HG02571 (cell line): ENCODE results near the gene CAMSAP1.
"Not testable (repeated sequence)": the region's sequence is repeated elsewhere in the genome, so short reads cannot be mapped to it uniquely, and the experiment has no call there.

Experiments used
- ATAC-seq: cut with Tn5 transposase; IDR thresholded peaks from one replicate; pipeline ENCODE4 v1.9.1; 2021; ENCODE audit warnings: mild to moderate bottlenecking, moderate library complexity; ENCODE audit not compliant: unreplicated experiment

The CAMSAP1 gene

GRCh38 chr9:135907431-135908092, at the start of gene CAMSAP1:
CAMSAP1 (minus strand) TSS chr9:135907546; CDS start chr9:135907159, 387 bp downstream.
- ATAC-seq: peak; percentile 64

GRCh38 chr9:135956802-135957174, 49.4 kb upstream of the CAMSAP1 start:
- ATAC-seq: no peak

- no peak for ATAC-seq
Observed at GRCh38 chr9:135955934-135956801, 48.8 kb upstream of the CAMSAP1 start.

GRCh38 chr9:135952664-135953206, 45.4 kb upstream of the CAMSAP1 start:
- ATAC-seq: no peak

GRCh38 chr9:135951889-135952663, 44.7 kb upstream of the CAMSAP1 start:
- no peak for ATAC-seq

- ATAC-seq: not testable (repeated sequence)
Observed at GRCh38 chr9:135951310-135951709, 44.0 kb upstream of the CAMSAP1 start.

- not testable (repeated sequence) for ATAC-seq
Observed at GRCh38 chr9:135950841-135951240, 43.5 kb upstream of the CAMSAP1 start.

GRCh38 chr9:135950135-135950682, 42.9 kb upstream of the CAMSAP1 start:
- ATAC-seq: no peak

- ATAC-seq: no peak
Observed at GRCh38 chr9:135949501-135950134, 42.3 kb upstream of the CAMSAP1 start.

- no peak for ATAC-seq
Observed at GRCh38 chr9:135948968-135949367, 41.6 kb upstream of the CAMSAP1 start.

- ATAC-seq: no peak
Observed at GRCh38 chr9:135948446-135948845, 41.1 kb upstream of the CAMSAP1 start.

- no peak for ATAC-seq
Observed at GRCh38 chr9:135947582-135947981, 40.2 kb upstream of the CAMSAP1 start.

- ATAC-seq: not testable (repeated sequence)
Observed at GRCh38 chr9:135947105-135947504, 39.8 kb upstream of the CAMSAP1 start.

- no peak for ATAC-seq
Observed at GRCh38 chr9:135946392-135946994, 39.1 kb upstream of the CAMSAP1 start.

GRCh38 chr9:135945969-135946368, 38.6 kb upstream of the CAMSAP1 start:
- ATAC-seq: no peak

- ATAC-seq: no peak
Observed at GRCh38 chr9:135944444-135945252, 37.3 kb upstream of the CAMSAP1 start.

GRCh38 chr9:135943604-135944003, 36.3 kb upstream of the CAMSAP1 start:
- not testable (repeated sequence) for ATAC-seq

- no peak for ATAC-seq
Observed at GRCh38 chr9:135941288-135941995, 34.1 kb upstream of the CAMSAP1 start.
